HG03432 (cell line): ENCODE measurements around the gene IGSF3.
A peak's percentile ranks its signal among the peaks of the same experiment; 100 is the strongest.

Experiments
- ATAC-seq: cut with Tn5 transposase; IDR thresholded peaks from one replicate; pipeline ENCODE4 v1.9.1; 2021; ENCODE audit warnings: mild to moderate bottlenecking, moderate library complexity; ENCODE audit not compliant: unreplicated experiment

Gene IGSF3

DNA sequence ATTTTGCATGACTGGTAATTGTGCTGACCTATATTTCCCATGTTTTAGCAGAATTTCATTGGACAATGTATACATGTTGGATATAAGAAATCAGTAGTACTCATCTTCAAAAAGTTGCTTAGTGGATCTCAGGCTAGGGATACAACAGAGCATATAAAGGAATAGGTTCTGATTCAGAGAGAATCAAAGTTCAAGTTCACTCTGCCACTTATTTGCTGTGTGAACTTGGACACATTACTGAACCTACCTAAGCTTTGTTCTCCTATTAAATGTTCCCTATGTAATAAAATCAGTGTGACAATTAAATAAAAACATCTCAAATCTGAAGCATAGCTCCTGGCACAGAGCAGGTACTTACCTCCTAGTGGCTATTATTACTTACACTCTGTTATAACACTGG, 106.0 kb downstream of the IGSF3 start:
- no peak for ATAC-seq

DNA sequence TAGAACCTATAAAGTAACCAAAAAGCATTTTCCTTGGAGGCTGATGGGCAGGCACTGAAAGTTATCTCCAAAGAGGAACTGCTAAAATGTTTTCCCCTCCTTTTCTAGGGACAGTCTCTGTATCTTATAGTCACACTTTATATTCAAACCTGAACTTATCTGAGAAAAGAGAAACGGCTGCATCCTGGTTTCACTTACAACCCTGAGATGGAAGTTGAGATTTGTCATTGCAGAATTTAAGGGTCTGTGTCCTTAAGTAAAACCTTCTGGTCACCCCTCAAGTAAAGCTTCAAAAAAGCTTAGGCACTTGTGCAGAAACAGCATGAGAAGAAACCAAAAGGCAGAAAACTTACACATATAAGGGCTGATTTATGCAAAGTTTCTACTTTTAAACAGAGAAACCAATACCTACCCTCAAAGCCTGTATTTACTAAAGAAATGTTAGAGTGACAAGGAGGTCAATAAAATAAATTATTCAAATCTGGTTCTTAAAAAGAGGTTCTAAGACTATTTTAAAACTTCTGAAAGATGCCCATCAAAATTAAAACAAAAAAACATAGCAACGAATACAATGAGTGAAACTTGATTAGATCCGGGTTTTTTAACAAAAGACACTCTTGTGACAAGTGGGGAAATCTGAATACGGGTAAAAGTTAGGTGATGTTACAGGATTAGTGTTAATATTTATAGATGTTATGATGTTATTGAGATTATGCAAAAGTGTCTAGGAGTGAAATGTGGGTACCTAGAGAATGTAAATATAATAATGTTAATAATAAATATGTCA, 106.6 kb downstream of the IGSF3 start:
- peak; percentile 23 for ATAC-seq

DNA sequence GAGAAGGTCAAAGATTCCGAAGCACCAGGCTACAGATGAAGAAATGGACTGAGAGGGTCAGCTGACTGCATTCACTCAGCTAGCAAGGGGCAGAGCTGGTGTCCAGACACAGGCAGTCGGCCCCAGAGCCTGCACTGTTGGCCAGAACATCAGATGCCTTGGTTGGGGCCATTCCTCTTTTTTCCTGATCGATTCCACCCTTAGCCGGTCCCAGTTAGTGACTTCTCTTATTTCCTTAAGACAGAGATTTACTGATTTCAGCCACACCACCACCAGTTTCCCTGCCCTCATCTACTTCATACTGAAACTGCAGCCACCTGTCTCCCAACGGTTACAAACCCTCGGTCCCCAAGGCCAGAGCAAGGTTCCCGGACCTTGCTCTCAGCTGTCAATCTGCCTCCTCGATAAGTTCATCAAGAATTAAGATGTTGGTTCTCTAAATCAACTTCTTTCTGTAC, 108.2 kb downstream of the IGSF3 start:
- peak; percentile 38 for ATAC-seq

DNA sequence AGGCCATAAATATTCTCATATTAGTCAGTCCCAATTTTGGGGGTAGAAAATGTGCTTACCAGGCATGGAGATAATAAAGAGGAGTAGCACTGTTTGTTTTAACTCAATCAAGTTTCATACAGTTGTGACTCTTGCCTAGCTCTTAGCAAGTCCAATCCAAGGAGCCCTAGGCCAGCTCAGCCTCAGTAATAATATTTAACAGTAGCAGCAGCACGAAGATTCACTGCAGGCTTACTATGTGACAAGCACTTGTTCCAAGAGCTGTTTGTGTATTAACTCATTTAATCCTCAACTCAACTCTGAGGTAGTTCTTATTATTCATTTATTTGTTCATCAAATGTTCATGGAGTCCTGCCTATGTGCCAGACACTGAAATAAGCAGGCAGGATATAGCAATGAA, 109.0 kb downstream of the IGSF3 start:
- ATAC-seq = no peak

DNA sequence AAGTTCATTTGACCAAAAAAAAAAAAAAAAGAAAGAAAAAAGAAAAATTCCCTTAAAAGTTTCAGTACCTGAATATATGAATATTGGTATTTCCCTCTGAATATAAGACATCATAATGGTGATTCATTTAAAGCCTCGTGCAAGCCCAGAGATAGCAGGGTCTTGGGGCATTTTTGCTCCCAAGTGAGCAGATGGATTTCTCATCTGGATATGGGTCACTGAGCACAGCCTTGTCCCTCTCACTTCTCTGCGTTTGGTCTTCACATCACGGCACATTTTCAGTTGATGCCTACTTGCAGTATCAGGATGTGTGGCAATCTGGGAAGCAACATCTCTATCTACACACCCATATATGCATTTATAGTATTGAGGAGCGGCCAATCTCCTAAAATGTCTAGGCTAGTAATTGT, 109.4 kb downstream of the IGSF3 start:
- peak; percentile 33 for ATAC-seq

DNA sequence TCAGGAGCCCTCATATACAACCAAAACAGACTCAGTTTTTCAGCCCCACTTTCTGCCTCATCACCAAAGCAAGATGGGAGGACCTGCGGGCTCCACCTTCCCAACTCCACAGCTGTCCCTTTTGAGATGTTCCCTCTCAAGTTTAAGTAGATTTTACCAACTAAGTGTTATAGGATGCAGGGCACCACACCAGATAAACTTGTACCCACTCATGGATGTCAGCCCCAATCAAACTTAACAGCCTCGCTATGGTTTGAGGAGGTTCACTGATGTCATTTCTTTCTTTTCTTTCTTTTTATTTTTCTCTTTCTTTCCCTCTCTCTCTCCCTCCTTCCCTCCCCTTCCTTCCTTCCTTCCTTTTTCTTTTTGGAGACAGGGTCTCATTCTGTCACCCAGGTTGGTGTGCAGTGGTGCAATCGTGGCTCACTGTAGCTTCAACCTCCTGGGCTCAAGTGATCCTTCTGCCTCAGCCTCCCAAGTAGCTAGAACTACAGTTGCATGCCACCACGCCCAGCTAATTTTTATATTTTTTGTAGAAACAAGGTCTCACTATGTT, 110.1 kb downstream of the IGSF3 start:
- no peak for ATAC-seq

DNA sequence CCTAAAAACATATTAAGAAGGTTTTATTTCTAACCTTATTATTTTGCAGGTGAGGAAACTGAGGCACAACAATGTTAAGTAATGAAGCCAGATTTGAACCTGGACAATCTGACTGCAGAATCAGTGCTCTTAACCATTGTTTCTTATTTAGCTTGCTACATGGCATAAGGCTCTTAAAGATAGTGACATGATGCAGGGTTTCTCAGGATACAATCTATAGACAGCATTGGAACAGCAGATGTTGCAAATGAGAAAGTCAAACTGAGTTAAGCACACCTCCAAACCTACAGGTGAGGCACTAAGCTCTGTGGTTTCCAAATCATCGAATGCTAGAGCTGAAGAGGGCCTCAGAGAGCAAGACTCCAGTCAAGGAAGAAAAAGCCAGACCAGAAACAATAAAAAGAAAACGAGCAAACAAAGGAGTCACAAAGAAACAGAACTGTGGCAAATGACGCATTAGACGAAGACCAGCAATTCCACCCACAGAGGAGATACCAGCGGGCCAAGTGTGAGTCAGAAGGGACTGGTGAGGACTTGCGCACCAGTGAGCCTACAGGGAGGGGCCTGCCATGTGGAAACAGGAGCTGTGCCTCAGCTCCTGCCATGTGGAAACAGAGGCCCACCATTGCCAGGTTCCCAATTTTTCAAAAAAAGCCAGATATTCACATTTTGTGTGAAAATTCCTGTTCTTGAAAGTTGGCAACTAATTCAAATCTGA, 111.1 kb downstream of the IGSF3 start:
- peak; percentile 67 for ATAC-seq

DNA sequence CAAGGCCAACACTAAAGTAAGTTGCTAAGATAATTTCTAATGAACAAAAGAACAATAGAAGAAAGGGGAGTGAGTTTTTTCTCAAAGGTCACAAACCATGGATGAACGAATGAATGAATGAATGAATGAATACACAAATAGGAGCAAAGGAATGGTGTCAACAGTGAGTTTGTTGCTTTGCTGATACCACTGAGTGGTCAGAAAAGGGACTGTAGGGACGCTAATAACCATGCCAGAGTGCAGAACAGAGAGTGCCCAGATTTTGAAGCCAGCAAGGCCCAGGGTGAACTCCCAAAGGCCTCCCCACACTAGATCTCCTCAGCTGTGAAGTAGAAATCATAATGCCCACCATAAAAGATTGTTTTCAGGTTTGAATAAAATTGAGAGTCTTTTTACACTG, 112.6 kb downstream of the IGSF3 start:
- no peak for ATAC-seq

DNA sequence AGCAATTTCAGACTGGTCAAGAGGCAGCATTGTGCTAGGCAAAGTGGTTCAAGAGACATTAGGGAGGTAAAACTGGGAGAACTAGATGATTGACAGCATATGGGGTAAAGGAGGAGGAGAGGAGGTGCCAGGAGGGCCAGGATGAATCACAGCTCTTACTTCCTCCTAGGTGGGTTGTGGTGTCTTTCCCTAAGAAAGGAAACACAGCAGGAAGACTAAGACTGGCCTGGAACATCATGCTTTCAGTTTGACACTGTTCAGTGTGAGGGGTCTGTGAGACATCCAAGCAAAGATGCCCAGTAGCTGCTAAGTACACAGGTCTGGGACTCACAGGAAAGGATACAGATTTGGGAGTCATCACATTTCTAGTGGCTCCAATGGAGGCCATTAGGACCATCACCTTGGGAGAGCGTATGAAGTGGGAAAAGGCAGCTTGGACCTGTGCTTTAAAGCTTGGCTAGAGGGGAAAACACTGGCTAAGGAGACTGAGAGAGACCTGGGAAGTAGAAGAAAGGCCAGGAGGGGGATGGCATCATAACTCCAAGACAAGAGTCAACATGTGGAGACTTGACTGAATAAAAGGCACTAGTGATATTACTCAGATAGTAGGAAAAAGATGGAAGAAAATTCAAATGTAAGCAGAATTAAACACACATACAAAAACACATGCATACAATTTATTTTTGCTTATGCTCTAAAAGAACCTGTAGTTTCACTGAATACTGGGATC, 114.0 kb downstream of the IGSF3 start:
- ATAC-seq = no peak

DNA sequence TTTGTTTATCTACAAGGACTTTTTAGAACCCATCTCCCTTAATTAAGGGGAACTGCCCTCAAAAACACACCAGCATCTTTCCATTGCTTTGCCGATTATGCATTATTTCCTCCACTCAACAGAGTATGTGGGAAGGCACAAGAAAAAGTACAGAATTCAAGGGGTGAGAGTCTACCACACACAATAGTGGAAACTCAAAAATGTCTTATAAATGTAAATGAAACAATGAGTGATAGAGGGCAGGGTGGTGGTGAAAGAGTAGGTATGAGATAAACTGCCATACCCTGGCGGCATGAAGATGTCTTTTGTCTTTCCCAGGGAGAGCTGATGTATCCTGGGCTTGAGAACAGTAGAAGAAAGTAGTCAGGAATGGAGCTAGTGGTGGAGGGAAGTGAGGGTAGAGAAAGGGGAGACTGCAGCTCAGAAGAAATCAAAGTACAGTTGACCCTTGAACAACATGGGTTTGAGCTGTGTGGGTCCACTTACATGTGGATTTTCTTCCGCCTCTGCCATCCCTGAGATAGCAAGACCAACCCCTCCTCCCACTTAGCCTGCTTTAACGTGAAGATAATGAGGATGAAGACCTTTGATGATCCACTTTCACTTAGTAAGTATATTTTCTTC, 121.1 kb downstream of the IGSF3 start:
- ATAC-seq = no peak

DNA sequence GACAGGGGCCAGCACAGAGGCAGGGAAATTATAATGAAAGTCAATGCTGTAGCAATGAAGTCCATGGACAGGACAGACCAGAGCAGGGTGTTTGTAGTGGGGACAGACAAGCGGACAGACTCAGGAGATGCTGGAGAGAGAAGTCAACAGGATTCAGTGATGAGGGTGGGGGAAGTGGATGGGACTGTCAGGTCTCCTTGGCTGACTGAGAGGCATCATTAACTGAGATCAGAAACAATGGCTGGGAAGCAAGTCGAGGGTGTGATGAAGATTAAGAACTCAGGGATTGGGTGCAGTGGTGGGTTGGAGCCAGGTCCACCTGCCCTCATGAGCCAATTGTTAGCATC, 122.2 kb downstream of the IGSF3 start:
- ATAC-seq = peak; percentile 4

DNA sequence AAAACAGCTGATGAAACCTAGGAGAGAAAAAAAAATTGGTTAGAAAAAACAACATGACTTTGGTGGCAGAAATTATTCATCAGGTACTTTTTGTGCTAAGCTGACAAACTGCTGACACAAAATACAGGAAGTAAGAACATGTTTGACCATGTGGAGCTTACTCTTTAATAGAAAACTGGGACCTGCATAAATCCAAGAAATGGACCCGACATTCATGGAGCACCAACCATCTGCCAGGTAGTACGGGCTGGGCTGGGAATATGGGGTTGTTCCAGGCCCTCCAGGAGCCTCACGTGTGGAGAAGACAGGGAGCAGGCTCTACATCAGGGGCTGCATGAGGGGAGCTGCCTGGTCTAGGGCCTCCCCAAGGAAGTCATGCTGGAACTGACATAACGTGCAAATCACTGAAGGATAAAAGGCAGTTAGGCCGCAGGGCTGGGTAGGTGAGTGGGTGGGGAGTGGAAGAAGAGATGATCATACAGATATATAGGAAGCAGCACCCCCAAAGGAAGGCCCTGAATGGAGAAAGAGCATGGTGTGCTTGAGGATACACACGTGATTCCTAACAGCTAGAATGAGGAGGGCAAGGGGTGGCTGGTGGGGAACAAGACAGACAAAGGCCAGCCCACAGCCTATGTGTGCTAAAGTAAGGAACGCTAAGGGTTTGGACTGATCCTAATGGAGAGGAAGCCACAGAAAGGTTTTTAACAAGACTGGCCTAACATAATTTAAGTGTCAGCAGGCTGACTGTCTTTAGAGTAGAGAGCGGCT, 122.8 kb downstream of the IGSF3 start:
- ATAC-seq = peak; percentile 54

DNA sequence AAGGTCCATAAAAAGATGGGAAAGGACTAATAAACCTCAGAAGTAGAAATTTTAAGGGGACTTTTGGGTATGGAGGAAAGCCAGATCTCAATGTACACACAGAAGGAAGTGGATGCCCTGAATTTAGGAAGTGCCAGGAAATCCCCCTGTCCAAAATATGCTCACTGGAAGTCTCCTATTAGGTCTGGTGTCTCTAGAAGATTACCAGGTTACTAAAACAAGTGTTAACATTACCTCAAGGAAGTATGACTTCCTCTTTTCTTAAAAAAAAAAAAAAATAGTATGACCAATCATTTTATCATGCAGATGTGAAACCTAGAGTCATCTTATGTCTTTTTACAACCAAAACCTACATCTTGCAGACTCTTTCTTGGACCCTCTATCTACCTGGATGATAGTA, 127.4 kb downstream of the IGSF3 start:
- peak; percentile 49 for ATAC-seq

DNA sequence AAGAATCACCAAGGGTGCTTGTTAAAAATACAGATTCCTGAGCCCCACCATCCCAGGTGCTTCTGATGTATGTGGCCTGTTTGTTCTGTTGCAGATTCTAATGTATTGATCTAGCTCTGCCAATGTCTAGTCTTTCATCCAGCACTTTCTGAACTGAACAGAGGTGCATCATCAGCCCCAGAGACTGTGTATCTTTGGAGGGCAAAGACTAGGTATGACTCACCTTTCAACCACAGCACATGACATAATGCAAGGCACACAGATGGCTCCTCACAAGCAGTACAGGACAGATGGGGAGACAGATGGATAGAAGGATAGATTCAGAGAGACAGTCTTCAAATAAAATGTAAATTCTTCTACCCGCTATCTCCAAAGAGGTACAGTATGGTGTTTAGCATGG, 129.0 kb downstream of the IGSF3 start:
- peak; percentile 82 for ATAC-seq

DNA sequence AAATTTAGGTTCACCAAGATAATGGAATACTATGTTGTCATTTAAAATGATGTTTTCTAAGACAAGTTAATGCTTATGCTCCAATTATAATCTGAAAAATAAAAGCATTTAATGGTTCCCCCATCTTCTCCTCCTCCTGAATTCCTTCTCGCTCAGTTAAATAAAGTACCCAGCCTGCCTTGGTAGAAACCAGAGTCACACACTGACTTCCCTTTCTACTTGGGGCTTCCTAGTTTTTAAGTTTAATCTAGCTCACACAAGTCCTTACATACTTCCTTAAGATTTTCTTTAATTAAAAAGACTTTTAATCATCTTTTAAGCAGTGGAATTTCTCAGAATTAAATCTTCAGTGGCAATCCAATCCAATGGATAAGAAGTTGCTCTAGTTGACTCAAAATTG, 129.6 kb downstream of the IGSF3 start:
- no peak for ATAC-seq

DNA sequence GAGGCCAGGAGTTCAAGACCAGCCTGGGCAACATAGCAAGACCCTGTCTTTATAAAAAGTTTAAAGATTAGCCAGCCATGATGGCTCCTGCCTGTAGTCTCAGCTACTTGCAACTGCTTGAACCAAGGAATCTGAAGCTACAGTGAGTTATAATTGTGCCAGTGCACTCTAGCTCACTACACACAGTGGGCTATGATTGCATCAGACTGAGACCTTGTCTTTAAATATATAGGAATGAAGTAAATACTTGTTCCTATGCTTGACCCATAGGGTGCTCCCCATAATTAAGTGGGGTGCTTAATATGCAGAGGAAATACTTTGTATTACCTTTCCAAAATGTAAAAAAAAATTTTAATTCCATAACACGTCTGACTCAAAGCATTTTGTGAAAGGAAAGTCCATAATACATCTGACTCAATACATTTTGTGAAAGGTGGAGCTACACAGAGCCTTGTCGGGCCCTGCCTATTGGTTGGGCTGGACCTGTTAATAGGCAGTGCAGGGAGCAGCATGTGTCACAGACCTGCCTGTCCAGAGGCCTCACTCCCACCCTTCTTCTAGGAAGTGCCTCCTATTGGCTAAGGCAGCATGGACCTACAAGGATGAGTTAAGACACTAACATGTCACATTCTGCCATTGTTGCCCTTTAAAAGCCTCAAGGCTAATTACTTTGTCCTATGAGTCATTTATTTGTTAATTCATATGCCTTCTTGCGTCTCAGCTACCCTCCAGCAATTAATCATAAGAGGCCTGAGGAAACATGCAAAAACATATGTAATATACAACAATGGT, 130.3 kb downstream of the IGSF3 start:
- ATAC-seq = no peak

DNA sequence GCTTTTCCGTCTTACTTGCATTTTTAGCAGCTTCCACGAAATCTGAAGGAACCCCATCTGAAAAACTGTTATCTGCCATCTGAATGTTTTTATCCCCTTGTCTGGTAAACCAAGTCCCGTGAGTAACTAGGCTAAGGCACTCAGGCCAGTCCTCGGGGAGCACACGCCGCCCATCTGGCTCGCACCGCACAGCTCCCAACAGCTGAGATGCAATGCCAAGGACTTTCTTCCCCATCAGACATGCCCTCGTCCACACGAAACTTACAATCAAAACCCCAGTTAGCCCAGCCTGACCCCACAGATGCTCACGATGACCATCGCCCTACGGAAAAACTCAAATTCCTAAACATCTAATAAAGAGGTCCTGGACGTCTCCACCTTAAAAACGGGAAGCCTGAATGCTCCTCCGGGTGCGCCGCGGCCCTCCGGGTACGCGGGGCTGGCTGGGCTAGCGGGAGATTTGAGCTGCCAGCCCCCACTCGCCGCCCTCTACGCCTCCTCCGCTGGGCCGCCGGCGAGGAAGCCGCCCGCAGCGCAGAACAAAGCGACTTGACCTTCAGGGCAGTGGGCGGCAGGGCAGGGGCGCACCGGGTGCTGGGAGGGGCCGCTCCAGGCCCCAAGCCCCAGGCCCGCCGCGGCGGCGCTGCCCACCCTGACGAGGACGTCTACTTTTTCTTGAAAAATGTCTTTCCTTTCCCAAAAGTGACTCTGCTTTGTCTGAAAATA, 133.4 kb downstream of the IGSF3 start:
- no peak for ATAC-seq

DNA sequence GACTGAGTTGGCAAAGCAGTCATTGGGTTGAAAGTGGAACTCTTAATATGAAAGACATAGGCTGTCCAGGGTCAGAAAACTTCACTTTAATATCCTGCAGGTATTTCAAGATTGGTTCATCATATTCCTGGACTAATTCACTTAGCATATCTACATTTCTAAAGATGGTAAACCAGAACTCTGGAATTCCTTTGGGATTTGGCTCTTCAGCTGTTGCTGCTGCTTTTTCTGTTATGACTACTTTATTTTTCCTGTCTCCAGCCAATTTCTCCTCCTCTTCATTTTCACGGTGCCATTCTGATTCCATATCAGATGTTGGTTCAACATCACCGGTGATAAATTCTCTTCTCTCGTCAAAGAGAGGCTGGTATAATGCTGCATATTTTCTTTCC, 134.1 kb downstream of the IGSF3 start:
- ATAC-seq = no peak
